UCSD-AML1 (cell line): ENCODE data around the gene ZC3H11A.
A peak's percentile ranks its signal among the peaks of the same experiment; 100 is the strongest.
"Not testable (repeated sequence)": the region's sequence is repeated elsewhere in the genome, so short reads cannot be mapped to it uniquely, and the experiment has no call there.

ENCODE experiments used
- DNase-seq: peaks from one replicate; lab custom pipeline; 2025; ENCODE audit not compliant: unreplicated experiment; lab: John Stamatoyannopoulos, UW

Gene ZC3H11A

GRCh38 chr1:203778789-203779188 lies 16.6 kb upstream of the ZC3H11A start:
- no peak for DNase-seq

- no peak for DNase-seq
Measured at GRCh38 chr1:203781962-203782361, 13.5 kb upstream of the ZC3H11A start.

- DNase-seq: no peak
Measured at GRCh38 chr1:203789966-203790365, 5.5 kb upstream of the ZC3H11A start.

- DNase-seq: no peak
Measured at GRCh38 chr1:203791498-203791897, 3.9 kb upstream of the ZC3H11A start.

GRCh38 chr1:203792486-203792885 lies 2.9 kb upstream of the ZC3H11A start:
- no peak for DNase-seq

GRCh38 chr1:203793561-203793960 lies 1.9 kb upstream of the ZC3H11A start:
- not testable (repeated sequence) for DNase-seq

GRCh38 chr1:203794764-203795440 lies 521 bp upstream of the ZC3H11A start:
- DNase-seq: no peak

GRCh38 chr1:203796236-203796605 lies 798 bp downstream of the ZC3H11A start:
- peak; percentile 71 for DNase-seq

- no peak for DNase-seq
Measured at GRCh38 chr1:203797216-203797615, 1.8 kb downstream of the ZC3H11A start.

GRCh38 chr1:203797948-203798655 lies 2.7 kb downstream of the ZC3H11A start:
- no peak for DNase-seq

- DNase-seq: no peak
Measured at GRCh38 chr1:203799157-203799556, 3.7 kb downstream of the ZC3H11A start.

- DNase-seq: no peak
Measured at GRCh38 chr1:203799971-203800370, 4.5 kb downstream of the ZC3H11A start.

GRCh38 chr1:203805689-203806088 lies 10.3 kb downstream of the ZC3H11A start:
- no peak for DNase-seq

- DNase-seq: no peak
Measured at GRCh38 chr1:203807196-203807595, 11.8 kb downstream of the ZC3H11A start.

- no peak for DNase-seq
Measured at GRCh38 chr1:203813581-203814341, 18.3 kb downstream of the ZC3H11A start.

GRCh38 chr1:203818399-203818798 lies 23.0 kb downstream of the ZC3H11A start:
- no peak for DNase-seq

GRCh38 chr1:203823306-203823705 lies 27.9 kb downstream of the ZC3H11A start:
- no peak for DNase-seq

GRCh38 chr1:203826175-203826574 lies 30.8 kb downstream of the ZC3H11A start:
- DNase-seq: no peak

GRCh38 chr1:203828002-203828401 lies 32.6 kb downstream of the ZC3H11A start:
- DNase-seq: no peak

GRCh38 chr1:203828503-203828902 lies 33.1 kb downstream of the ZC3H11A start:
- no peak for DNase-seq

GRCh38 chr1:203829247-203829646 lies 33.8 kb downstream of the ZC3H11A start:
- not testable (repeated sequence) for DNase-seq

GRCh38 chr1:203835476-203835875 lies 40.1 kb downstream of the ZC3H11A start:
- DNase-seq: no peak
